Astrocyte (in vitro differentiated cells and primary cell): Measurements from ENCODE around the gene IL4R. TPM values are rescaled to one million over a fixed set of nuclear protein-coding genes. Genes with fewer than 3 reads are reported as not detected.

Experiments
- DNase-seq: peaks from one replicate; pipeline ENCODE4 v3.0.0-alpha.2; 2010; ENCODE audit warnings: low read depth
- FAIRE-seq: peaks from 2 replicates; lab custom pipeline; 2011; peaks lifted over from hg19 to GRCh38; lab: Jason Lieb, UNC
- H2AFZ ChIP-seq: 2 replicates; pipeline ENCODE4 v1.6.0; 2012; ENCODE audit warnings: low read depth, low read length, inconsistent platforms
- H3K27ac ChIP-seq: 2 replicates; pipeline ENCODE4 v1.5.1; 2011; ENCODE audit warnings: low read depth, low read length, inconsistent platforms
- H3K27me3 ChIP-seq: 2 replicates; pipeline ENCODE4 v1.6.0; 2011; ENCODE audit warnings: low read length, inconsistent platforms; ENCODE audit not compliant: insufficient read depth
- H3K36me3 ChIP-seq: 2 replicates; pipeline ENCODE4 v1.5.1; 2011; ENCODE audit warnings: low read length, inconsistent platforms; ENCODE audit not compliant: insufficient read depth
- H3K4me1 ChIP-seq: 2 replicates; pipeline ENCODE4 v1.5.1; 2011; ENCODE audit warnings: low read length, inconsistent platforms; ENCODE audit not compliant: insufficient read depth
- H3K4me2 ChIP-seq: 2 replicates; pipeline ENCODE4 v1.6.0; 2012; ENCODE audit warnings: low read length, inconsistent platforms
- H3K4me3 ChIP-seq: 2 replicates; pipeline ENCODE4 v1.5.1; 2011; ENCODE audit warnings: low read depth, mild to moderate bottlenecking, low read length, inconsistent platforms; ENCODE audit not compliant: insufficient read depth
- H3K79me2 ChIP-seq: 2 replicates; pipeline ENCODE4 v1.6.0; 2012; ENCODE audit warnings: mild to moderate bottlenecking, low read length, inconsistent platforms; ENCODE audit not compliant: insufficient read depth
- H3K9ac ChIP-seq: 2 replicates; pipeline ENCODE4 v1.6.0; 2012; ENCODE audit warnings: mild to moderate bottlenecking, low read length, inconsistent platforms
- H3K9me3 ChIP-seq: 2 replicates; pipeline ENCODE4 v1.5.1; 2012; ENCODE audit warnings: low read depth, mild to moderate bottlenecking, low read length, inconsistent platforms; ENCODE audit not compliant: insufficient read depth
- H4K20me1 ChIP-seq: 2 replicates; pipeline ENCODE4 v1.6.0; 2012; ENCODE audit warnings: low read length, inconsistent platforms; ENCODE audit not compliant: insufficient read depth
- H3K27ac Mint-ChIP-seq: one replicate; pipeline ENCODE4 v1.8.0; 2021; ENCODE audit warnings: mild to moderate bottlenecking, mixed read lengths; ENCODE audit not compliant: unreplicated experiment
- H3K27me3 Mint-ChIP-seq: one replicate; pipeline ENCODE4 v1.8.0; 2021; ENCODE audit warnings: low read depth, mixed read lengths; ENCODE audit not compliant: unreplicated experiment
- H3K36me3 Mint-ChIP-seq: one replicate; pipeline ENCODE4 v1.8.0; 2021; ENCODE audit warnings: low read depth, mixed read lengths; ENCODE audit not compliant: unreplicated experiment
- H3K4me1 Mint-ChIP-seq: one replicate; pipeline ENCODE4 v1.8.0; 2021; ENCODE audit warnings: low read depth, mixed read lengths; ENCODE audit not compliant: unreplicated experiment
- H3K4me3 Mint-ChIP-seq: one replicate; pipeline ENCODE4 v1.8.0; 2021; ENCODE audit warnings: mild to moderate bottlenecking, moderate library complexity, mixed read lengths; ENCODE audit not compliant: unreplicated experiment
- H3K9me3 Mint-ChIP-seq: one replicate; pipeline ENCODE4 v1.8.0; 2021; ENCODE audit warnings: mild to moderate bottlenecking, mixed read lengths; ENCODE audit not compliant: unreplicated experiment
- EZH2 ChIP-seq: IDR thresholded peaks from 2 replicates; pipeline ENCODE4 v1.6.1; 2012; ENCODE audit warnings: mild to moderate bottlenecking, low read length, inconsistent platforms; ENCODE audit not compliant: insufficient read depth
- total RNA-seq: library from RNA; stranded (reverse); gene quantifications from 2 replicates; pipeline ENCODE4 v1.2.1, GENCODE V29; 2021
- TF ChIP-seq, protein P1 (sequence below): IDR thresholded peaks from 2 replicates; pipeline ENCODE4 v1.5.1; 2011; ENCODE audit warnings: low read depth, mild to moderate bottlenecking, inconsistent platforms, low read length, moderate library complexity; ENCODE audit not compliant: insufficient read depth

IL4R gene
- total RNA-seq, 1 donor from 2014 or later: 17.5 TPM

DNA sequence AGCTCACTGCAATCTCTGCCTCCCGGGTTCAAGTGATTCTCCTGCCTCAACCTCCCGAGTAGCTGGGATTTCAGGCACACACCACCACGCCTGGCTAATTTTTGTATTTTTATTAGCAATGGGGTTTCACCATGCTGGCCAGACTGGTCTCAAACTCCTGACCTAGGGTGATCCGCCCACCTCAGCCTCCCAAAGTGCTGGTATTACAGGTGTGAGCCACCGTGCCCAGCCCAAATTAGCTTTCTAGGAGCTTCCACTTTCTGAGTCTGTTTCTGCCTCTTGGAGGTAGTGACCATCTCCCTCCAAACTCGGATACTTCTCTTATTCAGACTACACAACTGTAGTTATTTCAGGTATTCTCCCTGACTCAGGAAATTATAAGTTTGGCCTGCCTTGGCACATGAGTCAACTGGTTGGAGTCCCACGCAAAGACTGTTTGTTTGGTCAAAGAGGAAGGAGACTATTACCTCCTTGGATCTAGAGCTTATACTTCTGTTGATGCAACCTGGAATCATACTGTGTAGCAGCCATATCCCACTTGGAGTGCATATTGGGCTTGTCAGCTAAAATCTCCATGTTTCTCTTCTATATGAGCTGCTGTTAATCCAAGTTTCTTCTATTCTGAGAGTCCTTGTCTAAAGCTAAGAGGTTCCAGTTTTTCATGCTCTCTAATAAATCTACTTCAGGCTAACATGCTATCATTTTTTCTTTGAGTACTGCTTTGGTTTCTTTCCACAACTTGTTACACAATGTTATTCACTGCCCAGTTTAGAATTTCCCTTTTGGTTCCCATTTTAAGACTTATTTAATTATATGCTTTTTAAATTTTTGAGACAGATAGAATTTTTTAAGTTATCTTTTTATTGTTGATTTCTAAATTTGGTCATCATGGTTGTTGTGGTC, 7.5 kb downstream of the IL4R start:
- Mint-ChIP-seq H3K9me3 (peaks cover 2% of the 10 kb centered on the region), H3K36me3 (no peaks in the 10 kb centered on the region), H3K27me3 (no peaks in the 10 kb centered on the region), H3K4me3 (no peak overlapping the region), H3K27ac (no peak overlapping the region), H3K4me1 (peaks cover 8% of the 10 kb centered on the region)
- H3K4me2 ChIP-seq: no peak overlapping the region
- no peak for TF ChIP-seq EZH2
- TF ChIP-seq, protein P1, sequence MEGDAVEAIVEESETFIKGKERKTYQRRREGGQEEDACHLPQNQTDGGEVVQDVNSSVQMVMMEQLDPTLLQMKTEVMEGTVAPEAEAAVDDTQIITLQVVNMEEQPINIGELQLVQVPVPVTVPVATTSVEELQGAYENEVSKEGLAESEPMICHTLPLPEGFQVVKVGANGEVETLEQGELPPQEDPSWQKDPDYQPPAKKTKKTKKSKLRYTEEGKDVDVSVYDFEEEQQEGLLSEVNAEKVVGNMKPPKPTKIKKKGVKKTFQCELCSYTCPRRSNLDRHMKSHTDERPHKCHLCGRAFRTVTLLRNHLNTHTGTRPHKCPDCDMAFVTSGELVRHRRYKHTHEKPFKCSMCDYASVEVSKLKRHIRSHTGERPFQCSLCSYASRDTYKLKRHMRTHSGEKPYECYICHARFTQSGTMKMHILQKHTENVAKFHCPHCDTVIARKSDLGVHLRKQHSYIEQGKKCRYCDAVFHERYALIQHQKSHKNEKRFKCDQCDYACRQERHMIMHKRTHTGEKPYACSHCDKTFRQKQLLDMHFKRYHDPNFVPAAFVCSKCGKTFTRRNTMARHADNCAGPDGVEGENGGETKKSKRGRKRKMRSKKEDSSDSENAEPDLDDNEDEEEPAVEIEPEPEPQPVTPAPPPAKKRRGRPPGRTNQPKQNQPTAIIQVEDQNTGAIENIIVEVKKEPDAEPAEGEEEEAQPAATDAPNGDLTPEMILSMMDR: no peak
- no peak overlapping the region for H3K9ac ChIP-seq
- peaks cover 58% of the 10 kb centered on the region for H4K20me1 ChIP-seq
- no peak overlapping the region for H2AFZ ChIP-seq
- peaks cover 88% of the 10 kb centered on the region for H3K79me2 ChIP-seq
- peak; percentile 51 for DNase-seq
- no peak for FAIRE-seq
- H3K27ac ChIP-seq: no peak overlapping the region
- H3K9me3 ChIP-seq: no peaks in the 10 kb centered on the region
- H3K4me3 ChIP-seq: no peak overlapping the region
- H3K36me3 ChIP-seq: no peaks in the 10 kb centered on the region
- no peaks in the 10 kb centered on the region for H3K27me3 ChIP-seq
- H3K4me1 ChIP-seq: no peaks in the 10 kb centered on the region

DNA sequence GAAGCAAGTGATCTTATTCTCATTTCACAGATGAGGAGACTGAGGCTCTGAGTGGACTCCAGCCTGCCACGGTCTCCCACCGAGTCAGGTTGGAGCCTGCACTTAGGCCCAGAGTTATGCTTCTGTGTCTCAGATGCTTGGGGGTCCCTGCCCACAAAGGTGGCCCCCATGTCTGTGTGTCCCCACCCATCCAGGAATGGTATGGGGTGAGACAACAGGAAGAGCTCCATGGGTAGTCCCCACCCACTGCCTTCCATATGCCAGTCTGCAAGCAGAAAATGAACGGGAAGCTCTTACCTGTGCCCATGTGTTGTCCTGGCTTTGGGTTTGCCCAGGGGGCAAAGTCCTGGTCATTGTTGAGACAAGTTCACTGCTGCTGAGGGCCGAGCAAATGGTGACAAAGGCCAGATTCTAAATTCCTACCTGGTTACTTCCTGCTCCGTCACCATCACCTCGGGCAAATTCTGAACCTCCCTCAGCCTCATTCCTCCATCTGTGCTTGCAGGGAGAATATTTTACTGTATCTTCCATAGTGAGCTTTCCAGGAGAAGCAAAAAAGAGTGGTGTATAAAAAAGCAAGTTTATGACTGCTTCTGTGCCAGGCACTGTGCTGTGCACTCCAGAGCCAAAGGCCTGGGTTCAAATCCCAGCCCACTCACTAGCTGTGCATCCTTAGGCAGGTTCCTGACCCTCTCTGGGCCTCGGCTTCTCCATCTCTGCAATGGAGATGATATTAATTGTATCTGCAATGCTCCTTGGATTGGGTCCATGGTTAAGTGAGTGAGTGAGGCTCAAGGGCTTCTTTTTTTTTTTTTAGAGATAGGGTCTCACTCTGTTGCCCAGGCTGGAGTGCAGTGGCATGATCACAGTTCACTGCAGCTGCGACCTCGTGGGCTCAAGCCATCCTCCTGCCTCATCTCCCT, 9.3 kb downstream of the IL4R start:
- H3K79me2 ChIP-seq: peaks cover 75% of the 10 kb centered on the region
- H3K27ac ChIP-seq: no peak overlapping the region
- H3K27ac Mint-ChIP-seq: no peak overlapping the region
- H3K9me3 ChIP-seq: no peaks in the 10 kb centered on the region
- TF ChIP-seq EZH2: no peak
- TF ChIP-seq, protein P1: no peak
- H3K4me1 Mint-ChIP-seq: peaks cover 10% of the 10 kb centered on the region
- no peak overlapping the region for H3K4me3 Mint-ChIP-seq
- H3K27me3 ChIP-seq: no peaks in the 10 kb centered on the region
- no peaks in the 10 kb centered on the region for H3K27me3 Mint-ChIP-seq
- H3K4me2 ChIP-seq: no peak overlapping the region
- FAIRE-seq (no peak), DNase-seq (no peak)
- no peak overlapping the region for H3K4me3 ChIP-seq
- no peak overlapping the region for H2AFZ ChIP-seq
- no peak overlapping the region for H3K9ac ChIP-seq
- H3K9me3 Mint-ChIP-seq: peaks cover under 1% of the 10 kb centered on the region
- no peaks in the 10 kb centered on the region for H3K36me3 ChIP-seq
- no peaks in the 10 kb centered on the region for H3K36me3 Mint-ChIP-seq
- peaks cover 14% of the 10 kb centered on the region for H3K4me1 ChIP-seq
- peaks cover 40% of the 10 kb centered on the region for H4K20me1 ChIP-seq
